SH-SY5Y (cell line): ENCODE results near the gene ZNF746.

Source experiments
- GATA2 ChIP-seq: IDR thresholded peaks from 2 replicates; pipeline ENCODE4 v1.6.1; 2011; ENCODE audit warnings: mild to moderate bottlenecking, low read depth, low read length
- GATA3 ChIP-seq: IDR thresholded peaks from 2 replicates; pipeline ENCODE4 v1.6.1; 2011; ENCODE audit warnings: low read depth, mild to moderate bottlenecking, low read length, moderate library complexity

DNA sequence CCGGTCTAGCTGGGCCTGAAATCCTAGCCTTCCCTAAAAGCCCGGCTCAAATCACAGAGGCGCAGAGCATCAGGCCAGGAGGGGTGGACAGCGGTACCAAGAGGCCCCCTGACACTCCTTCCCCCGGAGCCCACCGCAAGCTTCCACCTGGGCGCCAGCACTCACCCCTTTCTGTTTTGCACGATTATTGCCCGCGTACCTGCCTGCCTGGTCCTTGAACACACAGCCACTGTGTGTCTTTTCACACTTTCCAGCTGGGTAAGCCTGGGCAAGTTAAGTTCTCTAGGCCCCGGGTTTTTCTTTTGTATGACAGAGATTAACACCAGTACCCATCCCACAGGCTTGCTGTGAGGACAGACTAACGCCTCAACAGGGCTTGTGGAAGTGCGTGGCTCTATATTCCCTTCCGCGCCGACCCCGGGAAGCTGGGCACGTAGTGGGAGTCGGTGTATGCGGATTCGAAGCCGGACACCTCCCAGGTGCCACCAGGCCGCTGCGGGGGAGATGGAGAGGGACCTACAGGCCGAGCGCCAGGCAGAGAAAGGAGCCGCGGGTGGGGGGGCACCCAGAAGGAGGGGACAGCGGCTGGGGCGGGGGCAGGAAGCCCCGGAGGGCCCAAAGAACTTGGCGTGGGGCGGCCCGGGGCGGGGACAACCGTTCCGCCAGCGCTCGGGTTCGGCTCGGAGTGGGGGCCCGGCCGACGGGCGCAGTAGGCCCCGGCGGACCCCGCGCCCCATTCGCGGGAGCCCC, 792 bp downstream of the ZNF746 start:
- TF ChIP-seq GATA3 (no peak), GATA2 (no peak)
